HG02943 (cell line): Measurements from ENCODE around the gene CDK5R1.
"Not testable (repeated sequence)": the region's sequence is repeated elsewhere in the genome, so short reads cannot be mapped to it uniquely, and the experiment has no call there.

Experiments used
- ATAC-seq: cut with Tn5 transposase; IDR thresholded peaks from one replicate; pipeline ENCODE4 v1.9.1; 2021; ENCODE audit warnings: mild to moderate bottlenecking, low read depth, moderate library complexity; ENCODE audit not compliant: unreplicated experiment

The CDK5R1 gene

DNA sequence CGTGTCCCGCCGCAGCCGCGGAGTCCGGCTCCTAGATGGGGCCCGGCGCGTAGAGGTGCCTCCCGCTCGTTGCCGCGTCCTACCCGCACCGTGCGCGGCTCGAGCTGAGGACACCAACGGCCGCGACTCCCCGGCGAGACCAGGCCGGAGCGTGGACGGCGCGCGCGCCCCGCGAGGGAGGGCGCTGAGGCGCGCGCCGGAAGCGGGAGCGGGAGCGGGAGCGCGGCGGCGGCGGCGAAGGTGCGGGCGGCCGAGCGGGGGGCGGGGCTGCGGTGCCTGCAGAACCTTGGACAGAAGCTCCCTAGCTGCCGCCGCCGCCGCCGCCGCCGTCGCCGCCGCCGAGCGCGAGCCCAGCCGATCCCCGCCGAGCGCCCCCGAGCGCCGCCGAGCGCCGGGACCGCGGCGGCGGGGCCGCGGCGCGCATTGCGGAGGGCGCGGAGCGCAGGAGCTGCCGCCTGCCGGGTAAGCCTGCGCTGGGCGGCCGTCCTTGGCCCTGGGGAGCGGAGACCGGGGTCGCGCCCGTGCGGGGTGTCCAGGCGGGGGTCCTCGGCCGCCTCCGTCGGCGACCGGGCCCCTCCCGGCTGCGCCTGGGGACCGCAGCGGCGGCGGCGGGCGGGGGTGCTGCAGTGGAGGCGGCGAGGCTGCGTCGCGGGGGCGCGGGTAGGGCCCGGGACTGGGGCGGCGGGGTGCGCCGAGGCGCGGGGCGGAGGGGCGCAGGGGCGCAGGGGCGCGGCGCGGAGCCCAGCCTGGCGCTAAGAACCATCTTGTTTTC, at the start of gene CDK5R1:
Gene CDK5R1 (plus strand): TSS at position 293 of the 772 bp plus-strand sequence. CDS start 628 bp downstream, outside the sequence.
- no peak for ATAC-seq

DNA sequence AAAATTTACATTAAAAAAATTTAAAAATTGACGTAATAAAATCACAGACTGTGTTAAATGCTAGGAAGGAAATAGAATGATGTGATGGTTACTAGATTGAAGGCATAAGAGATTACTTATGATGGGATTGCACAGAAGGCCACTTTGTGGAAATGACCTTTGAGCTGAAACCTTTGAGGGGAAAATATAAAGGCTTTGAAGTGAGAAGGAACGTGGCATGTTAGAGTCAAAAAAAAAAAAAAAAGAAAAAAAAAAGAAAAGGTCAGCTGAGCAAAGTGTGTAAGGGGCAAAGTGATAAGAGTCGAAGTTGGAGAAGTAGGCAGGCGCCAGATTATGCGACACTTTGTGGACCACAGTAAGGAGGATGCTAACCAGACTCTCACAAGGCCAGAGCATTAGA, 46.1 kb upstream of the CDK5R1 start:
- ATAC-seq, result no peak

DNA sequence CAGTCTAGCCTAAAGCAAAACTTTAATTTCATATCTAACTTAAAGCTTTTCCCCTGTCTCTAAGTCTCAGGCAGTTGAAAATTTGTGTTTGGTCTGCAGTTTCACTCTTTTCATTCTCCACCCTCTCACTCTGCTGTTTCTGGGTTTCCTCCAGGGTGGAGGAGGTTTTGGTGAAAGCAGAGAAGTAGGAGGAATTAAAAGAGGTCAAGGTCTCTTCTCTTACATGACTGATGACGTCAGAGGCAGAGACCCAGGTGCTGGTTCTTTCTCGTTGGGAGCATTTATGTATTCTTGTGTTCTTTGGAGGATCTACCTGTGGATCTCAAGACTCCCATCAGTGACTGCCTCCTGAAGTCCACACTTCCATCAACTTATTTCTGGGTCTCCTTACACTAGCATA, 44.9 kb upstream of the CDK5R1 start:
- no peak for ATAC-seq

DNA sequence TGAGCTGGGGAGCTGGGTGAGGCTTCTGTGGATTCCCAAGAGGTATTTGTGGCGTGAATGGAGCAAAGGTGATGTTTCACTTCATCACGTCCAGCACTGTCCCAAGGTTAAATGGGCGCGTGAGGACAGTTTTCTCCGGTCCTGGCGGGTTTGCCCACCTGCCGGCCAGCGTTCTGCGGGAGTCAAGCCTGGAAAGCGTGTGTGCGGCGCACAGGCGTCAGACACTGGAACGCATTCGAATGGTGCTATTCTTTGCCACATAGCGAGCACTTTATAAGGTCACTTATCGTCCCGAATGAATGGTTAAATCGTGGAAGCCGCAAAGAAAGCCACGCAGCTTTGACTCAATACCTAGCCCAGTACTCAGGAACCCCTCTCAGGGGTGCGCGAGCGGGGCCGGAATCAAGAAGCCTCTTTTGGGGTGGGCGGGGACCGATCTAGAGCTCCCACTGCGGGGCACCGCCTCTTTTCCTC, 42.9 kb upstream of the CDK5R1 start:
- peak; percentile 4 for ATAC-seq

DNA sequence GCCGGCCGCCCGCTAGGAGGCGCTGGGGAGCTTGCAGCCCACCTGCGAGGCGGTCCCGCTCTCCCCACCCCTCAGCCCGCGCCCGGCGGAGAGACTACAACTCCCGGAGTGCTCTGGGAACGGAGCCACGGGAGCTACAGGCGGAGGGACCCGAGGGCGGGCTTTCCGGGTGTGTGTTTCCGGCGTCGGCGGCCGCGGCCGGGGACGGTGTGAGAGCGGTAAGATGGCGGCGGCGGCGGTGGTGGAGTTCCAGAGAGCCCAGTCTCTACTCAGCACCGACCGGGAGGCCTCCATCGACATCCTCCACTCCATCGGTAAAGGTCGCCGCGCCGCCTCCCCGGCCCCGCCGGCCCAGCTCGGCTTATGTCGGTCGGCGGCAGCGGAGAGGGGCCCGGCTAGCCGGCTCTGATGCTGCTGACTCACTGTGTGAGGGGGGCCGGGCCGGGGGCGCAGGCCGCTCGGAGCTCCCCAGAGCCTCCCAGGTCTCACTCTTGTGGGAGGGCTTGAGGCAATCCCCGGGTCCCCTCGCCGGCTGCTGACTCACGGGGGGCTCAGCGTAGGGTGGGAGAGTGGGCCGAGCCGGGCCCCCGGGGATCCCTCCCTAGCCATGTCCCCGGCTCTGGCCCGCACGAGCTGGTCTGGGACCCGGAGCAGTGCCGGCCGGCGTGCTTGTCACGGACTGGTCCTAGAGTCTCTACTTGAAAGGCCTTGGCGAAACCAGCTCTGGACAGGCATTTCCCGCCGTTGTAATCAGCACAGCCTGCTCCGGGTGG, 42.3 kb upstream of the CDK5R1 start, which contains the start of gene PSMD11:
Gene PSMD11 (plus strand): TSS at position 210 of the 773 bp plus-strand sequence. CDS start 14 bp downstream, at position 224.
- ATAC-seq, result peak; percentile 89

DNA sequence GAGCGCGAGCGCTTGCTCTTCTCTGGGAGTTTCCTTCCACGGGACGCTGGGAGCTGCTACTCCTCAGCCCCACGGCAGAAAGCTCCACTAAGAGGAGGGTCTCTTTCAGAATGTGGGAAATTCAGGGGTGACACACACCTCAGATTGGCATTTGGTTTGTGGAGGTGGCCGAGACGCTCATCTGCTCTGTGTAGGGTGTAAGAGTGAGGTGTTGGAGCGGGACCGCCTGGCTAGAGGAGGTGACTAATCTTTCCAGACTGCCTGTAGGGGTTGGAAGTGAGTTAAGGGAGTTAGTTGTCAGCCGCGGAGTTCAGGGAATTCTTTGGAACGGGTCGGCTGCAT, 41.7 kb upstream of the CDK5R1 start:
- ATAC-seq, result peak; percentile 14

DNA sequence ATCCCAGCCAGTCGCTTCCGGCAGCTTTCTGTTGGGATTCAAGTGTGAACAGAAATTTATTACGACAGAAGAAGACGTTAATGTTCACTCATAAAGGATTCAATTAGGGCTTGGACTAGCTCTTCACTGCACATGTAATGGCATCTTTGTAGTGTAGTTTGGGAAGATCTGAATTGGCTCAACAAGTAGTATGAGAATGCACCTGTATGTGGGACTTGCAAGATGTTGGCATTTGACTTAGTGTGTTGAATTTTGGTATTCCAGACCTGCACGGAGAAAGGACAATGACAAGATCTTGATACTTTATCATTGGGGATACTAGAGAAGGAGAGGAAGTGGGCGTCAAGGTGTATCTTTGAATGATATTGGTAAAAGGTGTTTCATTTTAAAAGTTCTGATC, 41.3 kb upstream of the CDK5R1 start:
- ATAC-seq, result no peak

DNA sequence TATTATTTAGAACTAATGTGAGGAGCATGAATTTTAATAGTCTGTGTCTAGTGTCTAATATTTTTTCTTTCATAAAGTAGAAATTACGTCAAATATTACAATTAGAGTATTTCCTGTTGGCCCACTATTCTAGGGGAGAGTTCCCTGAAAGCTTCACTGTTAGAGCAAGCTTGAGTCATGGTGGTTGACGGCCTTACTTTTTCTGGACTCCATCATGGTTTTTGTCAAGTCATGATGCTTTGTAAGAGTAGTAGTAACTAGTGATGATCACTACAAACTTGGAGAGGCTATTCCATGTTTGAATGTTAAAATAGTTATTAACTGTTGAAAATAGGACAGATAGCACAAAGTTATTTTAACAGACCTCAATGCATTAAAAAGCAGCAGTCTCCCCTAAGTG, 40.8 kb upstream of the CDK5R1 start:
- no peak for ATAC-seq

DNA sequence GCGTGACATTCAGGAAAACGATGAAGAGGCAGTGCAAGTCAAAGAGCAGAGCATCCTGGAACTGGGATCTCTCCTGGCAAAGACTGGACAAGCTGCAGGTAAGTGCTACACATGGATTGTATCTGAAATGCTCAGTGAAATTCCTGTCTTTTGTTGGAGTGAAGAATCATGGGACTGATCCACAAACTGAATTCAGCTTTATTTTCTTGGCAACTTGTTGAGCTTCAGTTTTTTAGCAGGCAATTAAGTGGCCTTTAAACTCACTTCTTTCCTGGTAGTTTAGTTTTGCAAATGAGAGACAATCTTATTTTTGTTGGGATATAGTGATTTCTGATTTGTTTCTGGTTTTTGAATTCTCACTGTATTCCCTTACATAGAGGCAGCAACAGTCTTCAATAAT, 39.8 kb upstream of the CDK5R1 start:
- ATAC-seq, result no peak

DNA sequence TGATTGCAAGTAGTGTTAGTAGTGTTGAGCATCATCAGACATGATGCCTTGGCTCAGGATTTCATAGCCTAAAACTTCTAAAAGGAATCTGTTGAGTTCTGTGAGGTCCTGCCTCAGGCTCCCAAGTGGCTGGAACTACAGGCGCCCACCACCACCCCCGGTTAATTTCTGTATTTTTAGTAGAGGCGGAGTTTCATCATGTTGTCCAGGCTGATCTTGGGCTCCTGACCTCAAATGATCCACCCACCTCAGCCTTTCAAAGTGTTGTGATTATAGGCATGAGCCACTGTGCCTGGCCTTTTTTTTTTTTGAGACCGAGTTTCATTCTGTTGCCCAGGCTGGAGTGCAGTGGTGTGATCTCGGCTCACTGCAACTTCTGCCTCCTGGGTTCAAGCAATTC, 36.8 kb upstream of the CDK5R1 start:
- no peak for ATAC-seq

DNA sequence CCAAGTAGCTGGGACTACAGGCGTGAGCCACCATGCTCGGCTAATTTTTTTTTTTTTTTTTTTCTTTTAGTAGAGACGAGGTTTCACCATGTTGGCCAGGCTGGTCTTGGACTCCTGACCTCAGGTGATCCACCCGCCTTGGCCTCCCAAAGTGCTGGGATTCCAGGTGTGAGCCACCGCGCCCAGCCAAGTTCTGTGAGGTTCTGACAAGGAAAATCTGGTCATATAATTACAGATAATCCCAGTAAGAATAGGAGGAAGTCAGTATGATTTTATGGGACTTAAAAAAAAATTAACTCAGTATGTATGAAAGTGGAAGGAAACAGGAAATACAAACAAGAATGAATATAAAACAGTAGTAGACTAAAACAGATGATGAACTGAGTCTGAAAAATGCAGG, 36.4 kb upstream of the CDK5R1 start:
- ATAC-seq, result not testable (repeated sequence)

DNA sequence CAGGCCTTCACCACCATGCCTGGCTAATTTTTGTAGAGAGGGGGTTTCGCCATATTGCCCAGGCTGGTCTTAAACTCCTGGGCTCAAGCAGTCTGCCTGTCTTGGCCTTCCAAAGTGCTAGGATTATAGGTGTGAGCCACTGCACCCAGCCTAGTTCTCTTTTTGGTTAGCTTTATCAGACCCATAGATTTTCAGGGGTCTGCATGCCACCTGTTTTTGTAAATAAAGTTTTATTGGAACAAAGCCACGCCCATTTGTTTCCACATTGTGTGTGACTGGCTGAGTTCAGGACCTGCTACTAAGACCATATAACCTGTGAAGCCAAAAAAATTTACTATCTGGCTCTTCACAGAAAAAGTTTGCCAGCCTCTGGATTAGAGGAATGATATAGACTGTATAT, 34.9 kb upstream of the CDK5R1 start:
- no peak for ATAC-seq

DNA sequence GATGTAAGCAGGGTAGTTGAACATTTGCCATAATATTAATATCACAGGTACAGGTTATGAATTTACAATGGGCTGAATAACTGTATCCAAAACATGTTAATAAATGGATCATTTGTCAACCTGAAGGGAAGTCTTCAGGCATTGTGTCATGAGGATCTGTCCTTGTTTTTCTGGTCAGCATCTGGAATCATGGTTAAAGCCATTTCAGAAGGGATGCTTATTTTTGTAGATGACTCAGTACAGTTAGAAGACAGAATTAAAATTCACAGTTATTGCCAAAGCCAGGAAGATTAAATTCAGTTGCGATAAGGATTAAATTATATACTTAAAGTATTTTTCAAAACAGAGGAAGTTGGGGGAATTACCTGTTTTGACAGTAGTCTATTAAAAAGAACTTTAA, 34.5 kb upstream of the CDK5R1 start:
- ATAC-seq, result no peak

DNA sequence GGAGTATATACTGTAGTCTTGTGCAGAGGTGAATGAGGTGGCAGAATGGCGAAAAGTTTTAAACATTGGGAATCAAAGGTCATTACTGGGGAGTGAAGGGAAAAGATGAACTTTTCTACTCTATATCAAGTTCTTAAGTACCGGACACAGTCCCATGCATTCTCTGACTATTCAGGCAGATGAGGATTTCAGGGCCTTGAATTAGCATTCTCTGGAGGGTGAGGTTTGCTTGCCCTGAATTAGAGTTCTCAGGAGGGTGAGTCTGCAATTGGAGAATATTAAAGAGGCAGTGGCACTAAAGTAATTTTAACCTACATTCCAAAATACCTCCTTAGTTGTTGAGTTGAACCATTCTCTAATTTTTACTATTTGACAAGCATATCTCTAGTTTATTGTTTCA, 33.4 kb upstream of the CDK5R1 start:
- ATAC-seq, result no peak

DNA sequence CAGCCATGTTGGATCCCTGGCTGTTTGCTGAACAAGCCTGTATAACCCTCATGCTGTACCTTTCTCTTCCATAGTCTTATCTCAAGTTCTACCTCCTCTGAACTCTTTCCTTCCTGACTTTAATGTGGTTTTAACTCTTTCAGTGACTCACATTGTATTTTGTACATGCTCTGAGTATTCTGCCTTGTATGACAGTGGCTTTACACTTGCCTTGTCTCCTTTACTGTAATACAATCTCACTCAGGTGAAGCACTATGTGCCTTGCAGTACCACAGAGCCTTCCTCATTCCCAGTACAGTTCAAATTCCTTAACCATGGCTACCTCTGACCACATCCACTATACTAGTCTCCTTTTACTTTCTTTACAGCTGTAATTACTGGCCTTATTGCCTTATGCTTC, 28.4 kb upstream of the CDK5R1 start:
- no peak for ATAC-seq

DNA sequence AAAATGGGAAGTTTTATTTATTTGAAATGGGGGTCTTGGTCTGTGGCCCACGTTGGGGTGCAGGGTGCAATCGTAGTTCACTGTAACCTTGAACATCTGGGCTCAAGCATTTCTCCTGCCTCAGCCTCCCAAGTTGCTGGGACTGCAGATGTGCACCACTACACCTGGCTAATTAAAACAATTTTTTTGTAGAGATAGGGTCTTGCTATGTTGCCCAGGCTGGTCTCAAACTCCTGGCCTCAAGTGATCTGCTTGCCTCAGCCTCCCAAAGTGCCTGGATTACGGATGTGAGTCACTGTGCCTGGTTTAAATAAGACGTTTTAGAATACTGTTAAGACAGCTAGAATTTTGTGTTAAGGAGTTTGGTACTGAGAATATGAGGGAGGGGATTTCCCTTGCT, 26.7 kb upstream of the CDK5R1 start:
- ATAC-seq, result no peak

DNA sequence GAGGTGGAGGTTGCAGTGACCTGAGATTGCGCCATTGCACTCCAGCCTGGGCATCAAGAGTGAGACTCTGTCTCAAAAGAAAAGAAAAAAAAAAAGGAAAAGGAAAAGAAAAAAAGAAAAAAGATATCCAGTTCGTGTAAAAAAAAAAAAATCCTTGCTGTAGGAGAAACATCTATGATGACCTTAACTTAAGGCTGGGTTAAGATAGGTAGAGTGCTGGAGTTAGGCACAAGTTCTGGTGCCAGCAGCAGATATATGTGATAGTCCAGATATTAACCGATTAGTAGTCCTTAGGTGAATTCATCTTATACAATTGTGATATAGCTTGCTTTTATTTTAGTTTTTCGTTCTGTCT, 25.3 kb upstream of the CDK5R1 start:
- ATAC-seq, result no peak

DNA sequence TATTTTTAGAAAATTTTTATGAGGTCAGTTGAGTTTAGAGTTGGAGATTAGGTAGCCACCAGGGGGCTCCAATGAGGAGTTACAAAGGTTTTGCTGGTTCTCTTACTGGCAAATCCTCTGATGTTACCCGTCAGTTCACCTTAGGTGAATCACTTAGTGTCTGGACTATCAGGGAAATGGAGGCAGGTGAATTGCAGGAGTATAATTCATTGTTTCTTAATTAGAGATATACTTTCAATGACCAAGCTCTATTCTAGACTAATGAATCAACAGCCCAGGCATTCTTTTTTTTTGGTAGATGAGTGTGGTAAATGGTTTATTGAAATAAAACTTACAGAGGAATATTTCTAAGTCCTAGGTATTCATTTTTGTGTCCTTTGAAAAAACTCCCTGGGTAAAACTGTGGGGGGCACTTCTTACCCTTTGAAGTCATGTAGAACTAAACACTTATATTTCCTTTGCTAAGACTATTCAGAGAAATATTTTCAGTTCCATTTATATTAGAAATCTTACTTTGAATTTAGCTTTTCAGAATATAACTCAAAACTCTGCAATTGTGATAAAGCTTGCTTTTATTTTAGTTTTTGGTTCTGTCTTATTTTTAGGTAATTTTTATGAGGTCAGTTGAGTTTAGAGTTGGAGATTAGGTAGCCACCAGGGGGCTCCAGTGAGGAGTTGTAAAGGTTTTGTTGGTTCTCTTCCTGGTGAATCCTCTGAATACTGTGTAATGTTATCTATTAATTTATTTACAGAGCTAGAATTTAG, 24.8 kb upstream of the CDK5R1 start:
- no peak for ATAC-seq

DNA sequence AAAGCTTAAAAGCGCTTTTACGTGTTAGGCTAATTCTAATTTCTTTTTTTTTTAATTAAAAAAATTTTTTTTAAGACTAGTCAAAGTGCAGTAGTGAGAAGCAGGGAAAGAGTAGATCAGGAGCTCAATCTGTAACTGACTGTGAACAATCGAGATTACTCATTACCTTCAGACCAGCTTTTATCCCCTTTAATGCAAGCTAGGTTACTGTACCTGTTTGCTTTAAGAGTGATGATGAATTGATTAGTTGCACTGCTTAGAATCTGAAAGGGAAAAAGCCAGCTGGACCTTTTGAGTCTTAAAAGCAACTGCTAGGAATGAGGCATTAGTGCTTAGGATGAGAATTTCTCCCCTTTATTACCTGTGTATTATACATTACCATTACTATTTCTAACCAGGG, 23.5 kb upstream of the CDK5R1 start:
- no peak for ATAC-seq

DNA sequence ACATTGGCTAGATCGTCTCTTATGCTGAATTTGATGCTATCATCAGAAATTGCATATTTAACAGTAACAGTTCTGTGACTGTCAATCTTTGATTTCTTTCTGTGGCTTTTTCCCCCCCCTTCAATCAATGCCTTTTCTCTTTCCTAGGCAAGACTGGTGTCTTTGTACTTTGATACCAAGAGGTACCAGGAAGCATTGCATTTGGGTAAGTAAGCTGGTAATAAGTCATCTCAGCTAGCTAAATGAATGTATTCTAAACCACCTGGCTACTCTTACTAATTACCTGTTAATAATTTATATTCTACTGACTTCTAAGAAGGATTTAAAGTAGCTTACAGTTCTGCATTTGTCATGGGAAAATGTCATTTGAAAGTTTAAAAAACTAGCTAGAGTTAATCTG, 22.4 kb upstream of the CDK5R1 start:
- ATAC-seq, result no peak

DNA sequence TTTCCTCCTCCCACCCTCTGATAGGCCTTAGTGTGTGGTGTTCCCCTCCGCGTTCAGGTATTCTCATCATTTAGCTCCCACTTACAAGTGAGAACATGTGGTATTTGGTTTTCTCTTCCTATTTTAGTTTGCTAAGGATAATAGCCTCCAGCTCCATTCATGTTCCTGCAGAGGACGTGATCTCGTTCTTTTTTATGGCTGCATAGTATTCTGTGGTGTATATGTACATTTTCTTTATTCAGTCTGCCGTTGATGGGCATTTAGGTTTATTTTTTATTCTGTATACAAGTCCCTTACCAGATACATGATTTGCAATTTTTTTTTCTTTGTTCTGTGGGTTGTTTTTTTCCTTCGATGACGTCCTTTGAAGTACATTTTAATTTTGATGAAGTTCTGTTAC, 18.8 kb upstream of the CDK5R1 start:
- ATAC-seq, result no peak
